ENCODE measurements around the gene PPP2R5C.

PPP2R5C gene

DNA sequence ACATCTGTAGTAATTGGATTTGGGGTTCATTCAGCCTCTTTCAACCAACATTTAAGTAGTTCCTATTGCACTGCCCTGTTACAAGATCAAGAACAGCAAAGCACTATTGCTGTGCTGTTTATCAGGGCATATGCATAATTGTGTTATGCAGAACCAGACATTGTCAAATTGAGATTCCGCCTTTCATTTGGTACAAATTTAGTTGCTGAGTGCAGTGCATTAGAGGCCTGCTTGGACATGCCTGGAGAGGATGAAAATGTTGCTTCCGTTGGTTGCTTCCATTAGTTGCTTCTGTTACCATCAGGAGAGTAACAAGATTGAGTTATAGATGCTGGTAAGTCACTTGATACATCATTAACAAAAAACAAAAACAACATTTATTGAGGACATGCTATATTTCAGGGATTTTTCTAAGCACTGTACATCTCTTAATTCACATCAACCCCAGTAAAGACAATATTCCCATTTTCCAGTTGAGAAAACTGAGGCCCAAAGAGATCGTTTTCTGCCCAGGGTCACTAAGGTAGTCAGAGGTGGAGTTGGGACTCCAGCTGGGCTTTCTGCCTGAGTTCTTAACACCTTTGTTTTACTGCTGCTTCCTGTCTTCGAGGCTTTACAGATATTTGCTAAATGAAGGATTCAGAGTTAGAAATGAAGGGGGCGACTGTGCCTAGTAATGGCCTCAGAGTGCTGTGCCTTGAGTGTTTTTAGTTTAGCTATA, 79.3 kb downstream of the PPP2R5C start:
- no peak for DNase-seq (ENCODE audit: low read depth, low spot score)

DNA sequence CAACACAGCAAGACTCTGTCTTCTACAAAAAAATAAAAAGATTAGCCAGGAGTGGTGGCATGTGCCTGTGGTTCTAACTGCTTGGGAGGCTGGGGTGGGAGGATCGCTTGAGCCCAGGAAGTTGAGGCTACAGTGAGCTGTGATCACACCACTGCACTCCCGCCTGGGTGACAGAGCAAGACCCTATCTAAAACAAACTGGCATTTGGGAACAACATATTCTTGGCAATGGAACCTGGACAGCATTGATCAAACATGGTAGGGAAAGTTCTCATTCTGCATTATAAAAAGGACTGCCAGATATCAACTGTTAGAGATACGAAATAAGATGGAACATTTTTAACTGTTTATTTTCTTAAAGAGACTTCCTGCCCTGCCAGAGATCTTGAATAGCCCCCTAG, 81.5 kb downstream of the PPP2R5C start:
- no peak for DNase-seq (ENCODE audit: low read depth, low spot score)

DNA sequence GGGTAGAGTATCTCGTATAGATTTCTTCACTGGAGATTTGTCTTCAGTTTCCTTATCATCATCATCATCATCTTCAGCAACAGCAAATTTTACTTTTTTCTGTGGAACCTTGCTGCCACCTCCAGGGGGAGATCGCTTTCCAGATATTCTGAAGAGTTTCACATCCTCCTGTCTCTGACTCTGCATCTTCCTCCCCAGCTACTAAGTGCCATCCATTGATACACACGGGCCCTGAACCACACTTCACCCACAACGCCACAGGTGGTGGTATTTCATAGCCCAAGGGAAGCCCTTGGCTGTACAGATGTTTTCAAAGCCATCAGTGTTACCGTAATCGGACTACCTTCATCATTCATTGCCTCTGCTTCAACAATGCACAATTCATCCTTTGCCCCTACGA, 82.2 kb downstream of the PPP2R5C start:
- DNase-seq (ENCODE audit: low read depth, low spot score): no peak

DNA sequence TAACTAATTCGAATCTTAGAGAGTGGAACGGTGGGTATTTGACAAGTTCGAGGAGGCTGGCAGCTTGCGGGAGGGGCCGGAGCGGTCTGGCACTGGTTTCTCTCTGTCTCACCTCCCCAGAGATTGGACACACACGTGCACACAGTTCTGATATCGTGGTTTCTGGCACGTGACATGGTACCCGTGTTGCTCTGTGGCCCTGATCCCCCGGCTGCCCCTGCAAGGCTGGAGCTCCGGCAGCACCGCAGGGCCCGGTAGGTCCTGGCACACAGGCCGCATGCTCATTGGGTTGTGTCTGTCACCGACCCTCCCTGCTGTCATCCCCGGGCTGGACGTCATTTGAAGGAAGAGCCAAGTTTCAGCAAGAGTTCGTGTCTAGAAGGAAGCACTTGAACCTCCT, 82.7 kb downstream of the PPP2R5C start:
- no peak for DNase-seq (ENCODE audit: low read depth, low spot score)

DNA sequence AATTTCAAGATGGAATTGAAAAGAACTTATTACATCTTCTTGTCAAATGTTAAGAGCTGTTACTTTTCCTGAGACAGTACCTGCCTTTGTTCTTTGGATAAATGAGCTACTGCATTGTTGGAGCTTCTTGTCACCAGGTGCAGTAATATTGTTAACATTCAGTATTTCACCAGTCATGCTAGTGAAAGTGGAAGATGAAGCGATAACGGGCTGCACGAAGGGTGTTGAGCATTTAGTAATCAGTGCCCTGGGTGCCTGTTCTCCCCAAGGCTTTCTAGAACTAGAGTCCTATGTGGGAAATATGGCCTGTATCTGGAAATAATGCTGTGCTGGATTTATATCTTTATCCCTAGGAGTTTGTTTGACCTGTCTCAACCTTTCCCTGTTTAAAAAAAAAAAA, 83.2 kb downstream of the PPP2R5C start:
- DNase-seq (ENCODE audit: low read depth, low spot score): no peak

DNA sequence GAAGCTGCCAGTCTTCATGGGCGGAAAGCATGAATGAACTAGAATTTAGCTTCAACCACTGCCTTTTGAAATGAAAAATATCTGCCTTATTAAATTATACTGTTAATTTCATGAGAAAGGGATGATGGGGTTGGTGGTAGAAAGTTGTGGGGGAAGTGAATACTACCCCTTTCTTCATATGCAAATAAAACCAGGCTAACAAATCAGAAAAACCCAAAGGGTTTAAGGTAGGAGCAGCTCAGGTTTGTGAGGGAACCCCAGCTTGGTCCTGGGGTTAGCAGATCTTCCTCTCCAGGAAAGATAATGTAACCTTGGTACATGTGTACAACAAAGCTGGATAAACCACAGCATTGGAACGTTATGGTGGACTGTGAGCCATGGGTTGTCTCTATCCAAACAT, 84.0 kb downstream of the PPP2R5C start:
- no peak for DNase-seq (ENCODE audit: low read depth, low spot score)

DNA sequence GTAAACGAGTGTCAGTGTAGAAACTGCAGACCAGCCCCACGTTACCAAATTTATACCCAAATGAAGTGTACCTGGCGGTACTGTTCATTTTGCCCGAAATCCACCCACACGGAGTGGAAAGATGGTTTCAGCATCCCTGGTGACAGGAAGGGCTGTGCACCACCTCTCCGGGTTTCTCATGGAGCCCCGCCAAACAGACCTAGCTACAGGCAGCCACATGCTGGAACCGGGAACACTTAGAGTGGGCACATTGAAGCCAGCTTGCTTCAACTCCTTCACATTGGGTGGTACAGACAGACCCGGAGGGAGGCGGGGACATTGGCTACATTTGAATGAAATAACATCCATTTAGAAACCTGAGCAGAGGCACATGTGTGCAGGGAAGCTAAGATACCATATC, 84.4 kb downstream of the PPP2R5C start:
- no peak for DNase-seq (ENCODE audit: low read depth, low spot score)

DNA sequence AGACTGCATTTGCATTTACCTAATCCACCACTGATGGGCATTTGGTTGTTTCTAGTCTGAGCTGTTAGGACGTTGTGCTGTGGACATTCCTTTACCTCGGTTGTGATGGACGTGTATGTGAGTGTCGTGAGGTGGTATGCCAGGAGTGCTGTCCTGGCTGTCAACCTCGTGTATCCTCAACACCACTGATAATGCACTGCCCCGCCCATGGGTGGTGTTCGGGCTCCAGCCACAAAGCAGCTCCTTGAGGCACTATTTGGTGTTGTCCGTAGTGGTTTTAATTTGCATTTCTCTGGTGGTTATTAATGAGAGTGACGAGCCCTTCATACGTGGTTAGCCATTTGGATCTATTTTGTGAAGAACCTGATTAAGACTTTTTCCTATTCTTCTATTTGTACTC, 87.6 kb downstream of the PPP2R5C start:
- DNase-seq (ENCODE audit: low read depth, low spot score): peak; percentile 27

DNA sequence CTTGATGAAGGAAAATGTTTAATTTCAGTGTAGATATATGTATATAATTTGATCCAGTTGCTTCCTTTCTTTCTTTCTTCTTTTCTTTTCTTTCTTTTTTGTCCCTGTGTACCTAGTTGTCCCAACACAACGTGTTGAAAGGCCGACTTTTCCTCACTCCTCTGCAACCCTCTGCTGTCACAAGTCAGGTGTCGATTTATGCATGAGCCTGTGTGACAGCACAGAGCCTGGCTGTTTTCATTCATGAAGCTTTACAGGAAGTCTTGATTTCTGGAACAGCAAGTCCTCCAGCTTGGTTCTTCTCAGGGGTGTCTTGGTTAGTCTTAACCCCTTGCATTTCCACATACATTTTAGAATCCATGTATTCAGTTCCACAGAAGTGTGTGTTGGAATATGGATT, 88.1 kb downstream of the PPP2R5C start:
- no peak for DNase-seq (ENCODE audit: low read depth, low spot score)

DNA sequence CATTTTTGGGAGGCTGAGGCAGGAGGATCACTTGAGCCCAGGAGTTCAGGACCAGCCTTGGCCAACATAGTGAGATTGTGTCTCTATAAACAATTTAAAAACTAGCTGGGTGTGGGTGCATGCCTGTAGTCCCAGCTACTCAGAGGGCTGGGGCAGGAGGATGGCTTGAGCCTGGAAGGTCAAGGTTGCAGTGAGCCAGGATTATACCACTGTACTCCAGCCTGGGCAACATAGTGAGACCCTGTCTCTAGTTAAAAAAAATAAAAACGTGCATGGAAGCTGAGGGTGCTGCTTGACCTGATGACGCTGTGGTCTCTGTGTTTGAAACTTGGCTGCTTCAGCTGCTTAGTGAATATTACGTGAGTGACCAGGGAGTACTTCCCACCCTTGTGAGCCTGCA, 89.7 kb downstream of the PPP2R5C start:
- DNase-seq (ENCODE audit: low read depth, low spot score): no peak

DNA sequence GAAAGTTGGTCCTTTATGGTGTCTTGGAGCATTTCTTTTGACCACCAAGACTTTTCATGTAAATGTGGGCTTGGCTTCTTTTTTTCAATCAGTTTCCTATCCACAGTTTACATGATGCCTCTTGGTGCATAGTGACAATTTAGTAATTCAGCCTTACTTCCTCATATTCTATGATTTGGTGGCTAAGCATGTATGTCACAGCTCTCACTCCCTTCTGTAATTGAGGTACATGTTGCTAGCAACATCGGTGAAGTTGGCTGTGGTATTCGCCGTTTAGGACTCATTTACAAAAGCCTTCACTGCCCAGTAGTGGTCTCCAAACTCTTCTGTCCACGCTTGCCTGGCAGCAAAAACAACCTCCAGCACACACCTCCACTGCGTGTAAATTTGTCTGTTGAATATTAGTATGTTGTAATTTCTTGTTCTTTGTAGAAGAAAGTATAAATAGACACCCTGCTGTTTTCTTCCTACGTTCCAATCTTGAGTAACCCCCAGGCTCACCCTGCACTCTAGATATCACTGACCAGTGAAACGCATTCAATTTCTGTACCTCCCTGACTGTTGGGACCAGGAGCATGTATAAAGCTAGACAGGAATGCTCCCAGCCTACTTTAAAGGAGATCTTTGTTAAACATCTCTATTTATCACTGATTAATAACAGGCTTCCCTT, 90.4 kb downstream of the PPP2R5C start:
- no peak for DNase-seq (ENCODE audit: low read depth, low spot score)

DNA sequence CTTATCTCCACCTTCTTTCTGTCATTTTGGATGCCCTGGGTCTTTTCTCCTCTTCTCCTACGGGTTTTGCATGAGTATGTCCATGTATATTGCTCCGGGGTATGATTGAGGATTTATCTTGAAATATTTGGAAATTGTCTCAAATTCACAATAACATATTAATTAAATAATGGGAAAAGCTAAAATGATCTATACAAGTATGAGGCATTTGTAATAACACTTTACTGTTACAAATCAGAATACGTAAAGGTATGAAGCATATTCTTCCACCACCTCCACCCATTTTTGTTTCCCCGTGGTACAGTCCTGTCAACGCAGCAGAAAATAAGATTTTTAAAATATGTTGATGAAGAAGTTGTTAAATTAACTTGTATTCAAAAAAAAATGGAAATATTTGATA, 91.3 kb downstream of the PPP2R5C start:
- DNase-seq (ENCODE audit: low read depth, low spot score): no peak

DNA sequence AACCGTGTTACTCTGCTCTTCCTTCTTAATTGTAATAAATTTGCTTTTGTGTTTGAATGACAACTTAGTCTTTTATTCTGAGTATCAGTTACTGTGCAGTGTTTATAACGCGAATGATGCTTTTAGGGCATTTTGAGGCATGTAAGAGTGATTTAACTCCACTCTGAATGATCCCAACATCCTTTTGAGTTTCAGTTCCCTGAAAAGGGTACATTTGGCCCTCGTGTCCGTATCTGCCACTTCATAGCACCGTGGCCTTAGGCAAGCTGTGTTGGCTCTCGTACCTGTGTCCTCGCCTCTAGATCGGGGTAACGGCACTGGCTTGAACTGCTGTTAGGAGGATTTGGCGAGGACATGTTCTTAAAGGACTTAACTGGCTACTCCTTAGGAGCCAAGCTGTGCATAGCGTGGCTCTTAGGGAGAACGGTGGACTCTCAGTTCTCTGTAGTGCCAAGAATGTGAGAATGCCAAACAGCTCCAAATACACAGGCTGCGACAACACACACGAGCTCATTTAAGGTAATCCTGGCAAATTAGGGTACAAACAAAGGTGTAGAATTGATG, 92.0 kb downstream of the PPP2R5C start:
- DNase-seq (ENCODE audit: low read depth, low spot score): no peak

DNA sequence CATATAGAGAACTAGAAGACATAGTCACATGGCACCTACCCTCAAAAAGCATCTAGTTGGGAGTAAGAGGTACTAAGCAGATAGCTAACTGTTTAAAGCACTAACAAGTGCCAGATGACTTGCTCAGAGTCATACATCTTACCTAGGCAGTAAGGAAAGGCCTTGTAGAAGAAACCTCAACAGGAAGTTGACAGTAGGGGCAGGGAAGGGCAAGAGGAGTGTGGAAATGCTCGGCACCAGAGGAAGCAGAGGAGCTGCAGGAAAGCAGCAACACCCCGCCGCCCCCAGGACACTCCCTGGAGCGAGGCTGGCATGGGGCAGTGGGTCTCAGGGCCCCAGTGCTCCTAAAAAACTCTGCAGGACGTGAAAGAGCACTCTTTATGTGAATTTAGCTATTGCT, 92.9 kb downstream of the PPP2R5C start:
- DNase-seq (ENCODE audit: low read depth, low spot score): no peak

DNA sequence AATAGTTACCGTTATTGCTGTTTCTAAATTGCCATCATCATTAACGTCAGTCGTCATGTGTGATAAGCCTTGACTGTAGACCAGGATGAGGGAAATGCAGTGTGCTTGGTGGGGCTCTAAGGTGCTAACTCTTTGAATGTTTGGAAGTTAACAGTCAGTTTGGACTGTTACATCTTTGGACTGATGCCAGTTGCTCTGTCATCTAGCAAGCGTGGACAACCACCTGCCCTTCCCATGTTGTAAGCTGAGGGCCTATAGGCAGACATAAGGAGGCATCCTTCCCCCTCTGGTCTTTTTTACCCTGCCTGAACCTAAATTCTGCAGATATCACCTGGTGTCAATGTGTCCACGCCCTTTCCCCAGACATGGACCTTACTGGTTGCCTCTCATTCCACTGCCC, 94.4 kb downstream of the PPP2R5C start:
- no peak for DNase-seq (ENCODE audit: low read depth, low spot score)

DNA sequence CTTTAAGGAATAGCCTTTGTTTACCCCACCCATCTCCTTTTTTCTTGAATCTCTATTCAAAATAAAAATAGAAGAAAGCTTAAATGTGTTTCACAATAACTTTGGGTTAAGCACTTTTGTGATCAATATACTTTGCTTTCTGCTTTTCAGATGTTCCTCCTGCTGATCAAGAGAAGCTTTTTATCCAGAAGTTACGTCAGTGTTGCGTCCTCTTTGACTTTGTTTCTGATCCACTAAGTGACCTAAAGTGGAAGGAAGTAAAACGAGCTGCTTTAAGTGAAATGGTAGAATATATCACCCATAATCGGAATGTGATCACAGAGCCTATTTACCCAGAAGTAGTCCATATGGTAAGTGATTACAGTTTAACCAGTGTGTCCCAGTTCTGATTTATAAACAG, 95.0 kb downstream of the PPP2R5C start:
- DNase-seq (ENCODE audit: low read depth, low spot score): no peak

DNA sequence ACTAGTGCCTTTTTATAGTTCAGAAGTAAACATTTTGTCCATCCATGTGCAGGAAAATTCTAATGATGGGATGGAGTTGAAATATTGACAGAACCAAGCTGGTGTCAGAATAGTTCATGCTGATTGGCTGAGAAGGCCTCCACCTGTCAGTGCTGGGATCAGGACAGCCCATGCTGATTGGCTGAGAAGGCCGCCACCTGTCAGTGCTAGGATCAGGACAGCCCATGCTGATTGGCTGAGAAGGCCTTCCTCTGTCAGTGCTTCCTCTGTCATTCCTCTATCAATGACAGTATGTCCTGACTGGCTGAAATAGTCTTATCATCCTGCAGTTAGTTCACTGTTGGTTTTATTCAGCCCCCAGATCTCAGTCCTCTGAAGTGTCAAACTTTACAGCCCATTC, 95.7 kb downstream of the PPP2R5C start:
- DNase-seq (ENCODE audit: low read depth, low spot score): peak; percentile 25

DNA sequence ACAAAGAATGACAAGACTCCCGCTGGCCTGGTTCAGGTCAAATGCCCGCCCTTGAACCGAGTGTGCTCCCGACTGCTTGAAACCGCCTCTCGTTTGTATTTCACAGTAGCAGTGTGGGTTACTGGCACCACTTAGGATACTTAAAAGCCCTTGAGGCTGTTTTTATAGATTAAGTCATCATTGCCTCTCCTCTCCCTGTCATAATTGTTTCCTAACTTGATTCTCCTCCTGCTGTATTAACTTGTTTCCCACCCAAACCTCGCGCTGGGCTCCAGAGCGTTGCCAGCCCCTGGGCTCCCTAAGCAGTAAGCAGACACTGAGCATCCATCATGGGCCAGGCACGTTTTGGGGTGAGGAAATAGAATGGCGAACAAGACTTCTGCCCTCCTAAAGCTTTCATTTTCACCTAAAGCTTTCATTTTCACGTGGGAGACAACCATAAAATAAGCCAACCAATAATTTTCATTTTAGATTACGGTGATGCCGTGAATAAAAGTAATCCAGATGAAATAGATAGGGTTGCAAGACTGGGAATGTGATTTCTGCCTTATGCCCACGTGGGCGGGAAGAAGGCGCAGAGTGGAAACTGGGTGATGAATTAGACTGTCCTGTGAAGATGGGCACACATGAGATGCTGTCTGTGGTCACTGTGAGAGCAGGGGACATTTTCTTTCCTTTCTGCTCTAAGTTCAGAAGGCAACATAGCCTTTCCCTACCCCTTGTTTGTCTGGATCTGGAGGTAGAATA, 97.5 kb downstream of the PPP2R5C start:
- DNase-seq (ENCODE audit: low read depth, low spot score): no peak

DNA sequence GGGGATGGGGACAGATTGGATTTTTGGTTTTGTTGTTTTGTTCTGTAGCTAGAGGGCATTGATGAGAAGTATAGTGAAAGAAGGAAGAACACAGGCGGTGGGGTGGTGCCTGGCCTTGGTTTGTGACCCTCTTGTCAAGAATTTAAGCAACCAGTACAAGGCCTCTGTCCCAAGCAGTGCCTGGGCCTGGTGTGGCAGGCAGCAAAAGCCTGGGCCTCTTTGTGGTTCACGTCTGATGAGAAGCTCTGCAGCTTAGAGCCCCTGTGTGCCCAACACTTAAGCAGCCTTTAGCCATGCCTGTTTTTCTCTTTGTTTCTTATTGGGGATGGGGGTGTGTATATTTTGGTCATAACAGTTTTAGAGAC, 98.0 kb downstream of the PPP2R5C start:
- no peak for DNase-seq (ENCODE audit: low read depth, low spot score)

DNA sequence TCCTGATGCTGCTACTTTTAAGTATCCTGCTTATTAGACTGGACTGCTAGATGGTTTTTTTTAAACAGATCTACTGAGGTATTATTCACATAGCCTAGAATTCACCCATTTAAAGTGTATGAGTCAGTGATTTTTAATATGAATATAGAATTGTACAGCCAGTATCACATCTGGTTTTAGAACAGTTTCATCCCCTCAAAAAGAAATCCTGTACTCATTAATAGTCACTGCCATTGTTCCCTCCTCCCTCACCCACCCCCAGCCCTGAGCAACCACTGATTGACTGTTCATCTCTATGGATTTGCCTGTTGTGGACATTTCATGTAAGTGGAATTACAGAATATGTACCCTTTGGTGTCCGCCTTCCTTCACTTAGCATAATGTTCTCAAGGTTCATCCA, 98.4 kb downstream of the PPP2R5C start:
- DNase-seq (ENCODE audit: low read depth, low spot score): no peak

DNA sequence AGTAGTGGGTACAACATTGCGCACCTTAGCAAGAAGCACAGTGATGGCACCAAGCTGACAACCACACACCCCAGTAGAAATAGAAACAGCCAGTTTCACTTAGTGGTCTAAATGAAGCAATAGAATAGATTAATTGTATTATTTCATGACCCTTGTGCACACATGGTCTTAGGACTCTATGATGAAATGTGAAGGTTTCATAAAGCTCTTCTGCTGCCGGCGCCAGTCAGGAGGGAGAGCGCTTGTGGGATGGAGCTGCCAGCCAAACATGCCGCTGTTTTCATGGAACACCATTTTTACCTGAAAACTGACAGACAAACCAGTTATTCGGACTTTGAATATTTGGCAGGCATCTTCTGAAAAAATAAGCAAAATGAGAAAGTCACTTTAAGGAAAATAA, 100.0 kb downstream of the PPP2R5C start:
- no peak for DNase-seq (ENCODE audit: low read depth, low spot score)

DNA sequence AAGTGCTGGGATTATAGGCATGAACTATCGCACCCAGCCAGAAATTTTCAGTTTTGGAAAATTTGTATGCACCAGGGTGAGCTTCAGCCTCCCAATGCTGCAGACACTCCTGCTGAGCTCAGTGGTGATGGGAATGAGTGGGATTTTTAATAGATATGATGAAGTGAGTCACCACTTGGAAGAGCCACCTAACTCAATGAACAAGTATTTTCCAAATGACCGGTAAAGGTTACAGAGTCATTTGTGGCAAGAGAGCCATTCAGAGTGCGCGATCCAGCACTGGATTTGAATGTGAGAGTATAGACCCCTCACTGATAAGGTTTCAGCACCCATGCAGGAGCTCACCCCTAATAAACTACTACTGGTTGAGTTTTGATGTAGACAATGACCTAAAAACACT, 100.7 kb downstream of the PPP2R5C start:
- no peak for DNase-seq (ENCODE audit: low read depth, low spot score)

DNA sequence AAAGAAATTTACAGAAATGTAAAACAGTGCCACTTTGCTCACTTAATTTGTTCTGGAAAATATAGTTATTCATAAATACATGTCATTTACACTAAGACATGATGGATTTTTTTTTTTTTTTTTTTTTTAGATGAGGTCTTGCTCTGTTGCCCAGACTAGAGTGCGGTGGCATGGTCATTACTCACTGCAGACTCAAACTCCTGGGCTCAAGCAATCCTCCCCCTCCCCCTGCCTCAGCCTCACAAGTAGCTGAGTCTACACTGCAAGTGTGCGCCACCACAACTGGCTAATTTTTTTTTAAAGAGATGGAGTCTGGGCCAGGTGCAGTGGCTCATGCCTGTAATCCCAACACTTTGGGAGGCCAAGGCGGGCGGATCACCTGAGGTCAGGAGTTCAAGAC, 101.2 kb downstream of the PPP2R5C start:
- DNase-seq (ENCODE audit: low read depth, low spot score): no peak

Data from ELF-1 (cell line).